GM18511 (cell line): ENCODE data around the gene TRMT10A.
"Not testable (repeated sequence)": the region's sequence is repeated elsewhere in the genome, so short reads cannot be mapped to it uniquely, and the experiment has no call there.

Experiments
- ATAC-seq: cut with Tn5 transposase; IDR thresholded peaks from one replicate; pipeline ENCODE4 v1.9.1; 2021; ENCODE audit warnings: mild to moderate bottlenecking, moderate library complexity; ENCODE audit not compliant: unreplicated experiment

TRMT10A gene

DNA sequence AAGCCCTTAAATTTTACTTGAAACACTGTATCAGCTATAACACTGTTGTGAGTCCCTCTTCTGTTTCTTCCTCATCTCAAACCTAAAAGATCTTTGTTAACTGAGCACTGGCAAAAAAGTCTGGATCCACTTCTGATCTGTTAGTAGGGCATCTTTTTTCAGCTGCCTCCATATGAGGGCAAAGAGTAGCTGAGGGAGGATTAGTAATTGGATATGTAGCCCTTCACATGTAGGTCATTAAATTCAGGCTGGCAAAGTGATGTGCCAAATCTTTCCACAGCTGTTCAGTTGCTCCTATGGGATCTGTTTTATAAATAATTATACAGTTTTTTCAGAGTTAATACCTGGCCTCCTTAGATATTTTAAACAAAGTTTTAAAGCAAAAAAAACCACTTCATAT lies 1.1 kb upstream of the TRMT10A start:
- ATAC-seq: no peak

DNA sequence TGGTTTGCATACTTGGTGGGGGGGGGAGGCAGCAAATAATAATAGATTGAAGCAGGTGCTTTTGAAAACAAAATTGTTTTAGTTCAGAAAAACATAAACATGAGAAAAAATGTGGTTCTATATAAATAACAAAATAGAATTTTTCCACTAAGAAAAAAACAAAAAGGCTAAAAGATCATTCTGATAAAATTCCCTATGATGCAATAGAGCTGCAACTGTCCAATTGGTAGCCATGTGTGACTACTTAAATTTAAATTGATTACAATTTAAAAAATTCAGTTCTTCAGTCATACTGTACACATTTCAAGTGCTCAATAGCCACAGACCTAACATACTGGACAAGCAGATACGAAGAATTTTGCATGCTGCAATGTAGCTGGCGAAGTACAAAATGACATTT lies 11.0 kb downstream of the TRMT10A start:
- ATAC-seq: no peak

DNA sequence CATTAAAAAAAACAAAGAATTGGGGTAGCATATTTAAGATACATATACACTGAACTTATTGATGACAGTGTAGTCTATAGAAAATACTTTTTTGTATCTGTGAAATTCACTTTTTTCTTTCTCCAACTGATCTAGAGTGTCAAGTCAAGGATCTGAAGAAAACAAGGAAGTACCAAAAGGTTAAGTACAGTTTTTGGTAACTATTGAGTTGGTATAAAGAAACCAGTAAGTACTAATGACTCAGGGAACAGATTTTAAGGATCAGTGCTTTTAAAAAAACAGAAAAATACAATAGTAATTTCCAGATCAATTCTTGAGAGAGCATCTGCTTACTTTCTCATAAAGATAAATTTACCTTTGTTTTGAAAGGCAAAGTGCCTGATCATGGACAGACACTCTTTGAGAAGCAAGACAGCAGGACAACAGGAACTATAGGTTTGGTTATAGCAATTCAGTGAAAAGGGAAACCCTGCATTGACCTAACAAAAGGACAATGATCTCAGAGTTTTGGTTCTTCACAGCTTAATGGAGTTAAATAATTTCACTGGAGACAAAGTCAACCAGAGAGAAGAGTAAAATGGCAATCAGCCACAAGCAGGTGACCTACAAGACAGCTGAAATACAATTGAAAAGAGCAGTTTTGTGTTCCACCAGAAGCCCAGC lies 23.4 kb downstream of the TRMT10A start:
- ATAC-seq: no peak

DNA sequence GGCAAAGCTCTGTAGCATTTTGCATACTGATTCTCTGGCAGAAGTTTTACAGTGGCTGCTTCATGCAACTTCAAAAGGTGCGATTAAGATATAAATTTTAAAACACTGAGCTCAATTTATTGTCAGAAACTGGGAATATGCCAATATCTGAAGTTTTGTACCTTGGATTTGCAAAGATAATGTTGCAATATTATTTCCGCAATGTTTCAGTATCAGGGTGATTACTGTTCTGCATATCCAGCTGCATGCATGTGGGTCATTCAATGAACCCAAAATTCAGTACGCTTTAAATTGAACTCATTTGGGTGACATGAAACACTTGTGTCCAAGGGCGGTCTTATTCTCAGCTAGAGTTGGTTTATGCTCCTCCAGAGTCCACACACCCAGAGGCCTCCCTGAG lies 26.2 kb downstream of the TRMT10A start:
- ATAC-seq: no peak

DNA sequence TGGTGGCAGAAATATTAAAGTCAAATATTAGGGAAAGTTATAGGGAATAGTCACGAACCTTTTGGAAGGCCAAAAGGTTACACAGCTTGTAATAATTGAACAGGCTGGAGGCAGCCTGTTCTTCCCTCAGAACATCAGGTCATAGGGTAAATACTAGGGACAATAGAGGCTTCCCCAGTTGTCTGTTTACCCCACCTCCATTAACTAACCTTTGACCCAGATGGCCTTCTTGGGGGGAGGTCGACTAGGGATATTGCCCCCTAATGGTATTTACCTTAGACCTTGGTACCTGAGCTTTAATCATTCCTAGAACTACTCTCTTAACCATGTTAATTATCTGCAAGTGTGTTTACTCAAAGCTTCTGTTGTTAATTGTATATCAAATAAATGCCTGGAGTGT lies 27.0 kb downstream of the TRMT10A start:
- no peak for ATAC-seq

DNA sequence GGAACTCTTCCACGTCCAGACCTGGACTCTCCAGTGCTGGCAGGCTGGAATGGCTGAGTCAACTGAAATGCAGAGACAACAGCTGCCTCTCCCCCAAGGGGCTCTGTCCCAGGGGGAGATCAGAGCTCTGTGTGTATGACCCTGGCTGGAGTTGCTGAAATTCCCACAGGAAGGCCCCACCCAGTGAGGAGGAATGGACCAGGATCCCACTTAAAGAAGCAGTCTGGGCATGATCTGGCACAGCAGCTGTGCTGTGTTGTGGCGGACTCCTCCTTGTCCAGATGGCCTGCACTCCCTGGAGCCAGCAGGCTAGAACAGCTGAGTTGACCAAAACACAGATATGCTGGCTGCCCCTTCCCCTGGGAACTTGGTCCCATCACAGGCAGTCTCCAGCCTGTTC lies 27.6 kb downstream of the TRMT10A start:
- no peak for ATAC-seq

DNA sequence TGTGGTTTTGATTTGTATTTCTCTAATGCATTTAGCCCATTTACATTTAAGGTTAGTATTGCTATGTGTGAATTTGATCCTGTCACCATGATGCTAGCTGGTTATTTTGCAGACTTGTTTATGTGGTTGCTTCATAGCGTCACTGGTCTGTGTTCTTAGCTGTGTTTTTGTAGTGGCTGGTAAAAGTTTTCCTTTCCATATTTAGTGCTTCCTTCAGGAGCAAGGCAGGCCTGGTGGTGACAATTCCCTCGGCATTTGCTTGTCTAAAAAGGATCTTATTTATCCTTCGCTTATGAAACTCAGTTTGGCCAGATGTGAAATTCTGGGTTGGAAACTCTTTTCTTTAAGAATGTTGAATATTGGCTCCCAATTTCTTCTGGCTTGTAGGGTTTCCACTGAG lies 29.1 kb downstream of the TRMT10A start:
- not testable (repeated sequence) for ATAC-seq

DNA sequence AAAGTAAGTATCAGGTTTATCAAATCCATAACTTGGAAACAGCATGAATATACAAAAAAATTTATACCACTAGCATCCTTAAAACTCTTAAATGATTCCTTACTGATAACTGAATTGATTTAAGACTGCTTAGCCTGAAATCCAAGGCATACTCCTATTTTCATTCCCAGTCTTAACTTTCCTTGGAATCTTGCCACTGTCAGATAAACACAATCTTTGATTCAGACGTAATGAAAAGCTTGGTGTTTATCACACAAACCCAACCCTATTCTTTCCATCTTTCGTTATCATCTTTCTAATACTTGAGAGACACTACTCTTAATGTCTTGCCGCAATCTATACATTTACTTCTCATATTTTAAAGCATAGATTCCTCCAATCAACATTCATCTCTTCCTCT lies 33.9 kb downstream of the TRMT10A start:
- ATAC-seq: no peak

DNA sequence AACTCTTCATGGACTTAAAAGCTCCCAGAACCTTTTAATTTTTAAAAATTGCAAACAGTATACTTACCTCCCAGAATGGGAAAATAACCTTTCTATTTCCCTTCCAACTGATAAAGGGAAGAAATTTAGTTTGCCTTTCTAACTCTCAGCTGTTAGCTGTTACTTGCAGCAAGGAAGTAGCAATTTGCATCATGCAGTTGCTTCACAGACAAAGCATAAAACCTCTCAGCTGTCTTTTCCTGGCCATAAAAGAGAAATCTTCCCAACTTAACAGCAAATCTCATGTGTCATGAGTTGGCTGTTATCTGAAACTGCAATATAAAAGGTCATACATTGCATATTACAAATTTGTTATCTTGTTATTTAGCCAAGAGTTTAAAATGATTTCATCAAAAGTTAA lies 34.6 kb downstream of the TRMT10A start:
- no peak for ATAC-seq

DNA sequence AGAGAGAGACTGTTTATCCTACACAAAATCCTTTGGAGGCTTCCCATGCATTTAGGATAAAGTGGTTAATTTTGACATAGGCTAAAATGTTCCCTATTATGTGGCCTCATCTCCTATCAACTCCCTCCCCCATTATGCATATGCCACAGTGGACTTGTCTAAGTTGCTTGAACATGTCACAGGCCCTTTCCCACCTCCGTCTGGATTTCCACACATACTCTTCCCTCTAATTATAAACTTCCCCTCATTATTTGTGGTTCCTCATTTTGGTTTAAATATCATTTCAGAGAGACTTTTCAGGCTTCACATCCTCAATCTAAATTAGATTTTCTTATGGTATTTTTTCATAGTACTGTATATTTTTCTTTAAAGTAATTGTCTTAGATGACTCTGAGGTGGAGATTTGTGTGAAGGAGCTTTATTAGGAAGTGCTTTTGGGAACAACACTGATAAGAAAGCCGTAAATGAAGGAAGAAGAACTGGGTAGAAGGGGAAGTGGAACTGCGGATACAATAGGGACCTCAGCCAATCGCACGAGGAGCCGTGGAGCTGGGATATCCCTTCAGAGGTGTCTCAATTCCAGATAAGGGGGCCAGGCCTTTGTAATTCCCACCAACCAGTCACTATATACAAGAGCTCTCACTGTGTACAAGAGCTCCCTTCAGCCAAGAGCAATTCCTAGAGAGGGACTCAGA lies 45.1 kb downstream of the TRMT10A start:
- ATAC-seq: no peak

DNA sequence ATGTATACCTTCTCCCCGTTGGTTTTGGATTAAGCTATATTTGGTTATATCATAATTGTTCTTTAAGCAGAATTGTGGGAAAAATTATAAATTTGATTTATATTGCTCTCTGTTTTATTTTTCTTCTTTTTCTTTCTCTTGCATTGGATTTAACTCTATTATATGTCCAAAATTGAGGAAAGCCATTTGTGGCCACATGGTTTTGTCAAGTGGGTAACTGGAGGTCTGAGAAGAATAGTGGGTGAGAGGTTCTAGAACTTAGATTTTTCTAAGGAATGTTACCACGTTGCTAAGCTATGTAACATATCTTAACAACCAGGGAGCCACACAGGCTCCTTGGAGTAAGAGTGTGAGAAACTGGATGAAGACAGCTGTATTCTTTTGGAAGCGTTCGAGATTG lies 53.1 kb downstream of the TRMT10A start, which contains the start of gene C4orf17:
Gene C4orf17, plus strand, starts transcription at position 301 of the 400 bp plus-strand sequence. CDS start 2,061 bp downstream, outside the sequence.
- no peak for ATAC-seq

DNA sequence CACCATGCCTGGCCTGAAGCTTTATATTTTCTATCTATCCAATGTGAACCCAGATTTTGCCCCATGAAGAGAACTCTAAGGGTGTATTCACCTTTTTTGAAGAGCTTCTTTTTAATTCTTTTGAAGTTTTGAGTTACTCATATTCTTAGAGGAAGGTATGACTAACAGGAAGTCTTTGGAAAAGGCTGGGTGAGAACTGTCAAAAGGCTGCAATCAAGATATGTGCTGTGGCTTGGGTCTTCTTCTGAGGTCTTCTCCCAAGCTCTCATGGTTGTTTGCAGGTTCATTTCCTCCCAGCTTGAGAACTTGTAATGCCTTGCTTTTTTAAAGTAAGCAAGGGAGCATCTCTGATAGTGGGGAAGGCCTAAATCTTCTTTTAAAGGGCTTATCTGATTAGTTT lies 56.1 kb downstream of the TRMT10A start:
- no peak for ATAC-seq

DNA sequence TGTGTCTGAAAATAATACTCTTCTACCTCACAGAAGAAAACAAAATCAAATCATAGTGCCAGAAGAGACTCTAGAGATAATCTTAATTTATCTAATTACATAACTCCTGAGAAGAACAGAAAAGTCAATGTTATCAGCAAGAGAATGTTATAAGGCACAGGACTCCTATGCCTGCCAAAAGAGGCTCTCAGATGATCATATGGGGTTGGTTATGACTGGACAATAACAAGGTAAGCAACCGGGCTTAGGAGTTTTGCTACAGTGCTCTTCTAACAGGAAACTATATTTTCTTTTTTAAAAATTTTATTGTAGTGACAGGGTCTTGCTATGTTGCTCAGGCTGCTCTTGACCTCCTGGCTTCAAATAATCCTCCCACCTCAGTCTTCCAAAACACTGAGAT lies 56.5 kb downstream of the TRMT10A start:
- no peak for ATAC-seq

DNA sequence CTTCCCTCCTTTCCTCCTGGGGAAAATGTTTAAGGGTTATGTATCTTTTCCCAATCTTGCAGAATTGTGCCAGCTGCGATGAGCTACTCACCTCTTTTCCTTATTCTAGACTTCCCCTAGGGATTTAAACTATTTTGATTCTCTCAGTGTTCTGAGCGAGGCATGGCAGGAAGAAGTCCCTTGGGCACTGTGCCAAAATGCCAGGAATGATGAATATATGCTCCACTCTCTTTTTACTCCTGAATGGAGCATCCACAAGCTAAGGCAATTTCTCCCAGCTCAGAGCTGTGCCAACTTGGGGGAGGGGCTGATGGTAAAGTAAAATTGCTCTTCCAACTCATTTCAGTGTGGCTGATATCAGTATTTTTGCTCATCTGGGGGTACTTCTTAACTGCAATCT lies 57.1 kb downstream of the TRMT10A start:
- no peak for ATAC-seq

DNA sequence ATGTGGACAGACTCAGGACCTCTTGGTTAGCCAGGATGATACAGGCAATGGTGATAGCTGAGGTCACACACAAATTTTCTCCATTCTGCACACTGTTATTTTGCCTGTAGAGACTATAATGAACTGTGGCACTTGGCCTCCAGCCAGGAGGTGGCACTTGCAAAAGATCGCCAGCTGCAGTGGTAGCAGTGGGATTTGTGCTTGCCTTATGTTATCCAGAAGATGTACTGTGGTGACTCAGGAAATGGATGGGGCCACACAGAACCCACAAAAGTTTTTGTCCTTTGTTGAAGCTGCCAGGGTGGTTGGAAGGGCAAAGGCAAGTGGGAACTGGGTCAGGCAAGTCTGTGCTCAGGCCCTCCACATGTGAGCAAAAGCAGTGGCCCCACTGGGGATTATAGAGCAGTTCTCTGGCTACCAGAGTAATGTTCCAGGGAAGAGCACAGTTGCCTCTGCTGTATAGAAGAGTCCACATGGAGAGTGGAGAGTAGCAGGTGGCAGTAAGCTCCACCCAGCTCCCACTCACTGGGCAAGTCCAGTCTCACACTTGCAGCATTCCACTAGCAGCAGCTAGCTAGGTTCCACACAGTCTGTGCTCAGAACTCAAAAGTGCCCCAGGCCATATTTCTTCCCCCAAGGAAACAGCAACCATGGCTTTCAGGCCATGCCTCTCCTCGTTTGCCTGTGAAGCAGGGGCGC lies 58.9 kb downstream of the TRMT10A start:
- ATAC-seq: no peak
